K562 (cell line): ENCODE data around the gene CREB3L4. TPM values are rescaled to one million over a fixed set of nuclear protein-coding genes. Genes with fewer than 3 reads are reported as not detected.

Experiments used
- ATAC-seq: fragments of 200-7000 bp; cut with Tn5 transposase; 3 replicates; pipeline ENCODE4 v1.9.1; 2020; ENCODE audit warnings: moderate library complexity
- BruUV-seq: library from RNA; stranded (reverse); fragments of 400-500 nt; replicated peaks from 2 replicates; lab custom pipeline; 2021; lab: Mats Ljungman, UMichigan
- CTCF ChIA-PET: fragments of 300-600 bp; formaldehyde crosslinking; extraction: SDS; loops from one replicate; lab custom pipeline; 2021; ENCODE audit warnings: low intra/inter-chr PET ratio; lab: Yijun Ruan, JAX
- POLR2A ChIA-PET: fragments of 300-600, 350-650 bp; sonication (Branson Sonifier 250); formaldehyde crosslinking; extraction: SDS; loops from one replicate; lab custom pipeline; 2021; ENCODE audit warnings: antibody characterized with exemption, inconsistent platforms; lab: Yijun Ruan, JAX
- DNase-seq, 4 experiments: peaks; one replicate each; pipeline versions ENCODE4 v3.0.0 to v3.0.0-alpha.2; 2011 to 2018; ENCODE audit warnings: low spot score in 3 of 4, mixed read lengths in 3 of 4; ENCODE audit errors: extremely low read depth in 1 of 4
- FAIRE-seq: peaks from 2 replicates; lab custom pipeline; 2011; peaks lifted over from hg19 to GRCh38; lab: Jason Lieb, UNC
- H2AFZ ChIP-seq: 2 replicates; pipeline ENCODE4 v1.6.0; 2011; ENCODE audit warnings: low read depth, low read length, control low read depth, inconsistent platforms
- H3K27ac ChIP-seq: fragments of 200-600 bp; 3 replicates; pipeline ENCODE4 v1.8.0; 2011; ENCODE audit warnings: low read depth, mild to moderate bottlenecking, control low read depth, inconsistent platforms, low read length, moderate library complexity, mixed read lengths; ENCODE audit errors: extremely low read depth
- H3K27me3 ChIP-seq, 2 experiments: fragments of 300-600 bp in 1 of 2; 2 replicates in 1 of 2; 3 replicates in 1 of 2; pipeline versions ENCODE4 v1.6.0 to v1.8.0; 2011; ENCODE audit warnings: inconsistent platforms in 2 of 2, low read length in 2 of 2, mild to moderate bottlenecking in 1 of 2, mixed read lengths in 1 of 2, moderate library complexity in 1 of 2; ENCODE audit not compliant: control insufficient read depth in 2 of 2, insufficient read depth in 2 of 2
- H3K36me3 ChIP-seq: fragments of 300-600 bp; 3 replicates; pipeline ENCODE4 v1.8.0; 2011; ENCODE audit warnings: mild to moderate bottlenecking, low read length, inconsistent platforms; ENCODE audit not compliant: control insufficient read depth, insufficient read depth
- H3K4me1 ChIP-seq, 2 experiments: fragments of 200-600 bp in 1 of 2; replicated peaks in 1 of 2; 2 replicates in 1 of 2; 3 replicates in 1 of 2; pipeline versions ENCODE4 v1.5.1 to v1.8.0; 2011; ENCODE audit warnings: inconsistent platforms in 2 of 2, low read length in 2 of 2, mild to moderate bottlenecking in 1 of 2, mixed read lengths in 1 of 2, moderate library complexity in 1 of 2; ENCODE audit not compliant: control insufficient read depth in 2 of 2, insufficient read depth in 2 of 2
- H3K4me2 ChIP-seq: 2 replicates; pipeline ENCODE4 v1.6.1; 2011; ENCODE audit warnings: low read length, control low read depth, inconsistent platforms, mixed read lengths; ENCODE audit not compliant: insufficient read depth
- H3K4me3 ChIP-seq: fragments of 200-600 bp; sonication (generic), shearing (Covaris generic); 2 replicates; pipeline ENCODE4 v1.5.1; 2016; ENCODE audit warnings: control low read depth, inconsistent platforms
- H3K79me2 ChIP-seq: fragments of 200-600 bp; 3 replicates; pipeline ENCODE4 v1.8.0; 2011; ENCODE audit warnings: low read length, inconsistent platforms; ENCODE audit not compliant: control insufficient read depth, insufficient read depth
- H3K9ac ChIP-seq, 2 experiments: 2 replicates each; pipeline versions ENCODE4 v1.6.0 to v1.6.1; 2011; ENCODE audit warnings: low read depth in 2 of 2, low read length in 2 of 2, control low read depth in 1 of 2, inconsistent platforms in 1 of 2, mild to moderate bottlenecking in 1 of 2, mixed read lengths in 1 of 2; ENCODE audit not compliant: insufficient read depth in 1 of 2
- H3K9me1 ChIP-seq: one replicate; pipeline ENCODE4 v1.6.0; 2011; ENCODE audit warnings: inconsistent platforms, mild to moderate bottlenecking, low read length, moderate library complexity; ENCODE audit not compliant: control insufficient read depth, insufficient read depth
- H3K9me3 ChIP-seq: replicated peaks from 2 replicates; pipeline ENCODE4 v1.5.1; 2011; ENCODE audit warnings: low read depth, low read length, inconsistent platforms; ENCODE audit not compliant: control insufficient read depth, insufficient read depth
- H4K20me1 ChIP-seq: replicated peaks from 2 replicates; pipeline ENCODE4 v1.6.1; 2011; ENCODE audit warnings: low read length, inconsistent platforms, mixed read lengths; ENCODE audit not compliant: control insufficient read depth, insufficient read depth
- ARNT ChIP-seq, 2 experiments: fragments of 450-650 bp; IDR thresholded peaks; 2 replicates each; pipeline ENCODE4 v1.6.1; 2016; ENCODE audit warnings: mild to moderate bottlenecking in 1 of 2
- ATF6 ChIP-seq: sonication (generic); formaldehyde crosslinking; IDR thresholded peaks from 2 replicates; pipeline ENCODE4 v1.4.0; 2020; ENCODE audit warnings: mild to moderate bottlenecking, missing genetic modification reagents
- CBX3 ChIP-seq, 2 experiments: IDR thresholded peaks; 1 replicate in 1 of 2; 2 replicates in 1 of 2; pipeline ENCODE4 v1.6.1; 2012; ENCODE audit warnings: inconsistent platforms in 2 of 2, low read length in 2 of 2, borderline replicate concordance in 1 of 2, control low read depth in 1 of 2
- DACH1 ChIP-seq: fragments of 450-650 bp; IDR thresholded peaks from 2 replicates; pipeline ENCODE4 v1.6.1; 2018; ENCODE audit not compliant: partially characterized antibody
- E2F1 ChIP-seq: sonication (generic); formaldehyde crosslinking; IDR thresholded peaks from 2 replicates; pipeline ENCODE4 v1.8.1; 2023; ENCODE audit warnings: mild to moderate bottlenecking, missing genetic modification reagents, moderate library complexity
- FOXK2 ChIP-seq, 2 experiments: fragments of 450-650 bp; IDR thresholded peaks in 1 of 2; conservative IDR thresholded peaks in 1 of 2; 2 replicates each; pipeline ENCODE4 v1.6.1; 2016; ENCODE audit warnings: low read depth in 2 of 2, mild to moderate bottlenecking in 1 of 2
- LARP7 ChIP-seq: fragments of 450-650 bp; IDR thresholded peaks from 2 replicates; pipeline ENCODE4 v1.6.1; 2016
- NR2C2 ChIP-seq, 2 experiments: fragments of 200-800 bp in 1 of 2; sonication (Bioruptor generic) in 1 of 2; sonication (generic) in 1 of 2; formaldehyde crosslinking in 1 of 2; IDR thresholded peaks; 2 replicates each; pipeline versions ENCODE4 v1.6.1 to v1.8.0; 2016 to 2022; ENCODE audit warnings: mild to moderate bottlenecking in 1 of 2, missing compliant biosample characterization in 1 of 2, missing genetic modification characterization in 1 of 2, missing genetic modification reagents in 1 of 2
- PATZ1 ChIP-seq: fragments of 250-450 bp; sonication (Bioruptor Pico); IDR thresholded peaks from 2 replicates; pipeline ENCODE4 v1.5.0; 2020; ENCODE audit warnings: mild to moderate bottlenecking, borderline replicate concordance
- PYGO2 ChIP-seq: fragments of 450-650 bp; IDR thresholded peaks from 2 replicates; pipeline ENCODE4 v1.6.1; 2016; ENCODE audit warnings: mild to moderate bottlenecking, missing genetic modification characterization, moderate library complexity, missing compliant biosample characterization
- ZBTB5 ChIP-seq: fragments of 450-650 bp; IDR thresholded peaks from 2 replicates; pipeline ENCODE4 v1.6.1; 2017; ENCODE audit warnings: antibody characterized with exemption
- ZNF280B ChIP-seq: fragments of 250-450 bp; sonication (Bioruptor Pico); IDR thresholded peaks from 2 replicates; pipeline ENCODE4 v1.5.1; 2021; ENCODE audit warnings: mild to moderate bottlenecking
- WGBS: fragments of 100-300 bp; shearing (Covaris generic); methylation state at CpG from one replicate; pipeline ENCODE4 v1.1.6; 2016; ENCODE audit warnings: low coverage, mixed read lengths; ENCODE audit not compliant: insufficient coverage; ENCODE audit errors: missing lambda C conversion rate; 5-methylcytosine and 5-hydroxymethylcytosine counted together
- in situ Hi-C: fragments of 300-500 bp; cut with MboI; formaldehyde crosslinking; loops from 4 replicates; pipeline ENCODE4 v1.15.0; 2018; ENCODE audit warnings: inconsistent platforms, mixed read lengths
- intact Hi-C: fragments of 100-400 bp; cut with micrococcal nuclease; formaldehyde crosslinking; loops from 2 replicates; pipeline ENCODE4 v1.14.2; 2022
- polyA plus RNA-seq, 8 experiments: library from polyadenylated mRNA; depleted of rRNA in 4 of 8; stranded (reverse) in 5 of 8; unstranded in 3 of 8; fragments of >200 nt; fragmentation: Nextera tagmentation in 2 of 8; fragmentation: Illumina TruSeq in 1 of 8; extraction: Ambion mirVana in 2 of 8; extraction: Trizol in 1 of 8; gene quantifications; 2 replicates each; pipeline versions ENCODE4 v1.2.1 to v1.2.3, GENCODE V29; 2011 to 2014; ENCODE audit warnings: inconsistent platforms in 1 of 8, missing spikeins in 1 of 8
- total RNA-seq, 7 experiments: library from RNA; depleted of rRNA in 6 of 7; stranded (reverse); fragments of >200 nt in 6 of 7; fragmentation: Illumina TruSeq in 2 of 7; extraction: Trizol in 2 of 7; gene quantifications; 2 replicates each; pipeline versions ENCODE4 v1.2.1 to v1.2.3, GENCODE V29; 2011 to 2021; ENCODE audit warnings: low replicate concordance in 1 of 7

Gene CREB3L4
- total and polyA plus RNA-seq, 9 of the 15 experiments (the other 6 are each of a cell fraction or from before 2014, with no cell fraction given): 9.9 to 18.6 (median 13.9) TPM

GRCh38 chr1:153958961-153959260 lies 8.8 kb upstream of the CREB3L4 start:
- Histone ChIP-seq H3K27ac (peak overlapping the region; percentile 55), H3K4me3 (peak overlapping the region; percentile 94), H3K79me2 (peaks cover 65% of the 10 kb centered on the region), H3K4me1 (peaks cover 29 to 30% of the 10 kb centered on the region in 2 experiments), H4K20me1 (peaks cover 9% of the 10 kb centered on the region; the same call in 1 of the 2 replicates), H2AFZ (peak overlapping the region; percentile 64), H3K4me2 (peak overlapping the region; percentile 82), H3K27me3 (no peaks in the 10 kb centered on the region), H3K9ac (peak overlapping the region; percentile 45 to 80; a peak in 3 of 4 replicates), H3K9me3 (no peaks in the 10 kb centered on the region), H3K36me3 (peaks cover 35% of the 10 kb centered on the region; the same call in 2 of the 3 replicates), H3K9me1 (no peaks in the 10 kb centered on the region)
- in situ Hi-C loops: no loop called here
- no peak for ATAC-seq
- WGBS: 26% methylated on average over 4 of the region's 4 CpGs
- DNase-seq: no peak
- ChIA-PET CTCF (no interaction called here), POLR2A (interaction anchor here (0.6 to 4.9 kb wide), 9 partner anchors 8 to 657 kb away, joined by 3 to 39 read pairs (median 8); partner anchors contain the start of genes CREB3L4, DENND4B, GATAD2B and RPS27)
- FAIRE-seq: no peak
- intact Hi-C loops: no loop called here
- no TSS peak for BruUV-seq
- TF ChIP-seq LARP7: no peak
- TF ChIP-seq E2F1: no peak
- TF ChIP-seq ARNT (IDR thresholded peaks at IDR 0.05): 0 out of 4 replicates have a peak, but pooled peaks of 1 of the 2 experiments have one; percentile 21
- no peak for TF ChIP-seq FOXK2 (conservative IDR thresholded peaks at IDR 0.05 in 1 of 2, IDR thresholded peaks at IDR 0.05 in 1 of 2; ENCODE audit: low read depth in 2 of 2)
- TF ChIP-seq CBX3 (IDR thresholded peaks at IDR 0.05; ENCODE audit: borderline replicate concordance in 1 of 2, low read length in 2 of 2): no peak
- TF ChIP-seq ATF6: no peak
- no peak for TF ChIP-seq NR2C2 (CRISPR knock-in tag; IDR thresholded peaks at IDR 0.05)
- 0 out of 2 replicates have a peak, but pooled peaks have one; percentile 61 for TF ChIP-seq NR2C2 (tag; IDR thresholded peaks at IDR 0.05)
- TF ChIP-seq PYGO2 (tag): no peak
- TF ChIP-seq ZBTB5: no peak
- TF ChIP-seq ZNF280B (CRISPR knock-in tag): no peak
- no peak for TF ChIP-seq PATZ1 (CRISPR knock-in tag)
- TF ChIP-seq DACH1: peak; percentile 45
